GM23248 (cell line): Measurements from ENCODE around the gene C5orf22. TPM values are rescaled to one million over a fixed set of nuclear protein-coding genes. Genes with fewer than 3 reads are reported as not detected.

Experiments used
- DNase-seq: peaks from one replicate; pipeline ENCODE4 v3.0.0-alpha.2; 2015
- H2AFZ ChIP-seq: fragments of 200-600 bp; sonication (generic); 2 replicates; pipeline ENCODE4 v1.6.1; 2016; ENCODE audit warnings: antibody characterized with exemption
- H3F3A ChIP-seq: fragments of 200-600 bp; sonication (generic); 2 replicates; pipeline ENCODE4 v1.6.1; 2016; ENCODE audit warnings: mild to moderate bottlenecking, antibody characterized with exemption, mixed run types; ENCODE audit not compliant: insufficient read depth
- H3K27ac ChIP-seq: fragments of 200-600 bp; sonication (generic); 2 replicates; pipeline ENCODE4 v1.5.1; 2016; ENCODE audit warnings: mild to moderate bottlenecking
- H3K27me3 ChIP-seq: fragments of 200-600 bp; sonication (generic); replicated peaks from 2 replicates; pipeline ENCODE4 v1.6.1; 2016; ENCODE audit warnings: mild to moderate bottlenecking; ENCODE audit not compliant: insufficient read depth
- H3K36me3 ChIP-seq: fragments of 200-600 bp; sonication (generic); 2 replicates; pipeline ENCODE4 v1.6.1; 2016; ENCODE audit warnings: low read depth, mild to moderate bottlenecking
- H3K4me1 ChIP-seq: fragments of 200-600 bp; sonication (generic); 2 replicates; pipeline ENCODE4 v1.6.1; 2016; ENCODE audit warnings: mild to moderate bottlenecking; ENCODE audit not compliant: insufficient read depth
- H3K4me2 ChIP-seq: fragments of 200-600 bp; sonication (generic); one replicate; pipeline ENCODE4 v1.6.1; 2016; ENCODE audit warnings: mild to moderate bottlenecking; ENCODE audit not compliant: unreplicated experiment
- H3K4me3 ChIP-seq: fragments of 200-600 bp; sonication (generic); 2 replicates; pipeline ENCODE4 v1.5.1; 2016; ENCODE audit warnings: mild to moderate bottlenecking
- H3K79me2 ChIP-seq: fragments of 200-600 bp; sonication (generic); 2 replicates; pipeline ENCODE4 v1.6.1; 2016; ENCODE audit warnings: mild to moderate bottlenecking; ENCODE audit not compliant: insufficient read depth
- H3K9ac ChIP-seq: fragments of 200-600 bp; sonication (generic); 2 replicates; pipeline ENCODE4 v1.6.1; 2016; ENCODE audit warnings: mild to moderate bottlenecking
- H3K9me2 ChIP-seq: fragments of 200-600 bp; sonication (generic); 2 replicates; pipeline ENCODE4 v1.6.1; 2016; ENCODE audit warnings: mixed run types, mild to moderate bottlenecking, moderate library complexity; ENCODE audit not compliant: insufficient read depth
- H3K9me3 ChIP-seq: fragments of 200-600 bp; sonication (generic); one replicate; pipeline ENCODE4 v1.6.1; 2017; ENCODE audit warnings: low read depth
- H4K20me1 ChIP-seq: fragments of 200-600 bp; sonication (generic); 2 replicates; pipeline ENCODE4 v1.6.0; 2016; ENCODE audit not compliant: insufficient read depth
- EZH2 ChIP-seq: fragments of 200-600 bp; sonication (generic); IDR thresholded peaks from 2 replicates; pipeline ENCODE4 v1.6.1; 2018; ENCODE audit warnings: antibody characterized with exemption, mild to moderate bottlenecking; ENCODE audit not compliant: insufficient read depth, poor library complexity, severe bottlenecking
- EZH2phosphoT487 ChIP-seq: fragments of 200-600 bp; sonication (generic); IDR thresholded peaks from 2 replicates; pipeline ENCODE4 v1.6.1; 2018; ENCODE audit warnings: antibody characterized with exemption, moderate library complexity, mild to moderate bottlenecking, low read depth; ENCODE audit not compliant: insufficient read depth
- WGBS, 2 experiments: methylation state at CpG; one replicate each; pipeline ENCODE4 v1.1.6; 2015 to 2017; ENCODE audit warnings: low lambda C conversion rate in 2 of 2, low coverage in 1 of 2; ENCODE audit errors: missing lambda C conversion rate in 2 of 2; 5-methylcytosine and 5-hydroxymethylcytosine counted together
- in situ Hi-C: fragments of 300-500 bp; cut with MboI; formaldehyde crosslinking; loops from 2 replicates; pipeline ENCODE4 v1.15.0; 2020
- polyA plus RNA-seq: library from polyadenylated mRNA; unstranded; fragments of >200 nt; fragmentation: Nextera tagmentation; extraction: Ambion mirVana; gene quantifications from 2 replicates; pipeline ENCODE4 v1.2.1, GENCODE V29; 2016
- total RNA-seq: library from RNA; depleted of rRNA; stranded (reverse); fragments of >200 nt; shearing (Covaris generic); gene quantifications from 2 replicates; pipeline ENCODE4 v1.2.3, GENCODE V29; 2014

C5orf22 gene
- total and polyA plus RNA-seq, 2 experiments from 2014 or later, result 17.1 to 20.4 TPM

- no peak overlapping the region for H3K9ac ChIP-seq
- H3K4me1 ChIP-seq, result no peaks in the 10 kb centered on the region
- H3K9me3 ChIP-seq, result no peaks in the 10 kb centered on the region
- H3K4me3 ChIP-seq, result no peak overlapping the region
- H3K27ac ChIP-seq, result no peak overlapping the region
- H3F3A ChIP-seq, result no peaks in the 10 kb centered on the region
- peaks cover 47% of the 10 kb centered on the region for H3K36me3 ChIP-seq
- no peaks in the 10 kb centered on the region for H3K27me3 ChIP-seq
- no peaks in the 10 kb centered on the region for H4K20me1 ChIP-seq
- 95 to 98% methylated on average over 4 of the region's 4 CpGs for WGBS, 2 experiments
- no peak overlapping the region for H2AFZ ChIP-seq
- no peaks in the 10 kb centered on the region for H3K9me2 ChIP-seq
- H3K4me2 ChIP-seq, result no peak overlapping the region
- in situ Hi-C loops, result no loop called here
- no peak for TF ChIP-seq EZH2
- TF ChIP-seq EZH2phosphoT487, result no peak
- H3K79me2 ChIP-seq, result no peaks in the 10 kb centered on the region
- DNase-seq, result peak; percentile 14
Measured at GRCh38 chr5:31492869-31493268, 39.2 kb upstream of the C5orf22 start.

- H3K36me3 ChIP-seq, result peaks cover 35% of the 10 kb centered on the region
- H3K9me2 ChIP-seq, result no peaks in the 10 kb centered on the region
- H3K9ac ChIP-seq, result no peak overlapping the region
- no peaks in the 10 kb centered on the region for H3K79me2 ChIP-seq
- in situ Hi-C loops, result no loop called here
- H2AFZ ChIP-seq, result no peak overlapping the region
- 96 to 97% methylated on average over 4 of the region's 4 CpGs for WGBS, 2 experiments
- no peaks in the 10 kb centered on the region for H4K20me1 ChIP-seq
- DNase-seq, result no peak
- no peak overlapping the region for H3K27ac ChIP-seq
- H3K4me2 ChIP-seq, result no peak overlapping the region
- H3K4me3 ChIP-seq, result no peak overlapping the region
- H3K4me1 ChIP-seq, result no peaks in the 10 kb centered on the region
- no peaks in the 10 kb centered on the region for H3F3A ChIP-seq
- no peaks in the 10 kb centered on the region for H3K27me3 ChIP-seq
- TF ChIP-seq EZH2phosphoT487 (no peak), EZH2 (no peak)
- no peaks in the 10 kb centered on the region for H3K9me3 ChIP-seq
Measured at GRCh38 chr5:31495336-31495735, 36.8 kb upstream of the C5orf22 start.

GRCh38 chr5:31496301-31496700 lies 35.8 kb upstream of the C5orf22 start:
- no peaks in the 10 kb centered on the region for H3K9me2 ChIP-seq
- no peaks in the 10 kb centered on the region for H3K79me2 ChIP-seq
- no peaks in the 10 kb centered on the region for H3K4me1 ChIP-seq
- H2AFZ ChIP-seq, result no peak overlapping the region
- H3K36me3 ChIP-seq, result peaks cover 35% of the 10 kb centered on the region
- WGBS, 2 experiments, result 29 to 37% methylated on average over 2 of the region's 2 CpGs
- H3K27me3 ChIP-seq, result no peaks in the 10 kb centered on the region
- H3K4me3 ChIP-seq, result no peak overlapping the region
- H3K9me3 ChIP-seq, result no peaks in the 10 kb centered on the region
- DNase-seq, result no peak
- no peak overlapping the region for H3K27ac ChIP-seq
- no peaks in the 10 kb centered on the region for H3F3A ChIP-seq
- TF ChIP-seq EZH2, result no peak
- no peak for TF ChIP-seq EZH2phosphoT487
- H3K9ac ChIP-seq, result no peak overlapping the region
- H3K4me2 ChIP-seq, result no peak overlapping the region
- H4K20me1 ChIP-seq, result no peaks in the 10 kb centered on the region
- in situ Hi-C loops, result no loop called here

GRCh38 chr5:31496891-31497290 lies 35.2 kb upstream of the C5orf22 start:
- no peak overlapping the region for H3K9ac ChIP-seq
- no peaks in the 10 kb centered on the region for H4K20me1 ChIP-seq
- 97 to 98% methylated on average over 6 of the region's 6 CpGs for whole genome bisulfite sequencing, 2 experiments
- no peaks in the 10 kb centered on the region for H3K9me3 ChIP-seq
- H3K27ac ChIP-seq, result no peak overlapping the region
- H3K4me3 ChIP-seq, result no peak overlapping the region
- H3K36me3 ChIP-seq, result peaks cover 33% of the 10 kb centered on the region
- H2AFZ ChIP-seq, result no peak overlapping the region
- H3K4me2 ChIP-seq, result no peak overlapping the region
- H3K27me3 ChIP-seq, result no peaks in the 10 kb centered on the region
- in situ Hi-C loops, result no loop called here
- H3K9me2 ChIP-seq, result no peaks in the 10 kb centered on the region
- DNase-seq, result no peak
- H3F3A ChIP-seq, result no peaks in the 10 kb centered on the region
- no peaks in the 10 kb centered on the region for H3K79me2 ChIP-seq
- no peak for TF ChIP-seq EZH2
- no peak for TF ChIP-seq EZH2phosphoT487
- no peaks in the 10 kb centered on the region for H3K4me1 ChIP-seq

GRCh38 chr5:31500256-31500655 lies 31.8 kb upstream of the C5orf22 start:
- in situ Hi-C loops, result no loop called here
- WGBS, 2 experiments, result 97% methylated on average over 4 of the region's 4 CpGs

More at GRCh38 chr5:31500256-31500655, 31.8 kb upstream of the C5orf22 start:
- Histone ChIP-seq H2AFZ (no peak overlapping the region), H3K27ac (no peak overlapping the region), H4K20me1 (no peaks in the 10 kb centered on the region), H3K36me3 (peaks cover 12% of the 10 kb centered on the region; the same call in 1 of the 2 replicates), H3K9me2 (no peaks in the 10 kb centered on the region), H3K27me3 (no peaks in the 10 kb centered on the region), H3K9ac (no peak overlapping the region), H3F3A (no peaks in the 10 kb centered on the region), H3K79me2 (no peaks in the 10 kb centered on the region), H3K4me3 (no peak overlapping the region), H3K9me3 (no peaks in the 10 kb centered on the region), H3K4me2 (no peak overlapping the region), H3K4me1 (no peaks in the 10 kb centered on the region)
- DNase-seq, result no peak
- TF ChIP-seq EZH2 (no peak), EZH2phosphoT487 (no peak)
